K562 (cell line): ENCODE results near the gene VPS35L.

ENCODE experiments used
- NR3C1 ChIP-seq: sonication (generic); formaldehyde crosslinking; IDR thresholded peaks from 2 replicates; pipeline ENCODE4 v1.8.1; 2022; ENCODE audit warnings: missing genetic modification reagents
- POU5F1 ChIP-seq: fragments of 150-350 bp; IDR thresholded peaks from 2 replicates; pipeline ENCODE4 v1.6.1; 2014; ENCODE audit warnings: borderline replicate concordance, low read length, low read depth, mild to moderate bottlenecking; ENCODE audit not compliant: partially characterized antibody
- TARDBP ChIP-seq: fragments of 450-650 bp; IDR thresholded peaks from 2 replicates; pipeline ENCODE4 v1.6.1; 2016
- ZFP36 ChIP-seq: fragments of 150-350 bp; IDR thresholded peaks from 2 replicates; pipeline ENCODE4 v1.6.1; 2018; ENCODE audit warnings: low read length, low read depth; ENCODE audit not compliant: partially characterized antibody
- TF ChIP-seq, protein P1 (sequence below), 2 experiments: fragments of 450-650 bp in 1 of 2; sonication (generic) in 1 of 2; formaldehyde crosslinking; conservative IDR thresholded peaks; 2 replicates each; pipeline versions ENCODE4 v1.4.0 to v1.8.1; 2020 to 2022; ENCODE audit warnings: mild to moderate bottlenecking in 1 of 2, missing genetic modification reagents in 1 of 2

DNA sequence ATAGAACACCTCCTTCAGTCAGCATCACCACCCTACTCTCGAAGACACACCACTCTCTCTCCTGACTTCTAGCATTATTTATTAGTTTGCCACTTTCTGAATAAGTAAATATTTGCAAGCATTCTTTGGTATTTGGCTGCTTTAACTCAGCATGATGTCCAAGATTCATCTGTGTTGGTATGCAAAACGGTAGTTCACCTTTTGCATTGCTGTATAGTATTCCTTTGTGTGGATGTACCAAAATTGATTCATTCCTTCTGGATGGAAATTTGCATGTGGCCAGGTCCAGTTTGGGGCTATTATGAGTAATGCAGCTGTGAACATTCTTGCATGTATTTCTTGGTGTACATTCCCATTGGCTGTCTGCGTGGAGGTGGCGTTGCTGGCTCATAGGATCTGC lies 129.7 kb downstream of the VPS35L start:
- no peak for TF ChIP-seq NR3C1 (CRISPR knock-in tag)
- TF ChIP-seq TARDBP, result no peak
- TF ChIP-seq, protein P1, sequence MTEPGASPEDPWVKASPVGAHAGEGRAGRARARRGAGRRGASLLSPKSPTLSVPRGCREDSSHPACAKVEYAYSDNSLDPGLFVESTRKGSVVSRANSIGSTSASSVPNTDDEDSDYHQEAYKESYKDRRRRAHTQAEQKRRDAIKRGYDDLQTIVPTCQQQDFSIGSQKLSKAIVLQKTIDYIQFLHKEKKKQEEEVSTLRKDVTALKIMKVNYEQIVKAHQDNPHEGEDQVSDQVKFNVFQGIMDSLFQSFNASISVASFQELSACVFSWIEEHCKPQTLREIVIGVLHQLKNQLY (CRISPR knock-in tag; conservative IDR thresholded peaks at IDR 0.05), result no peak
- TF ChIP-seq POU5F1, result no peak
- no peak for TF ChIP-seq ZFP36
